Effector memory CD8-positive, alpha-beta T cell (primary cell): ENCODE results near the gene INPP5A.

ENCODE experiments used
- ATAC-seq: fragments of 150-1000 bp; cut with Tn5 transposase; replicated peaks from 2 replicates; pipeline ENCODE4 v1.10.0; 2021; ENCODE audit warnings: mild to moderate bottlenecking, moderate library complexity
- DNase-seq, 3 experiments: peaks; one replicate each; pipeline ENCODE4 v3.0.0; 2021
- H3K27ac Mint-ChIP-seq, 2 donors: one replicate each; pipeline ENCODE4 v1.8.0; 2022; ENCODE audit warnings: mild to moderate bottlenecking in 2 of 2, mixed read lengths in 2 of 2, moderate library complexity in 2 of 2
- H3K27me3 Mint-ChIP-seq, 2 donors: one replicate each; pipeline ENCODE4 v1.8.0; 2022; ENCODE audit warnings: mixed read lengths in 2 of 2
- H3K36me3 Mint-ChIP-seq: one replicate; pipeline ENCODE4 v1.8.0; 2022; ENCODE audit warnings: mild to moderate bottlenecking, moderate library complexity, mixed read lengths; ENCODE audit not compliant: insufficient read depth
- H3K4me1 Mint-ChIP-seq, 2 donors: one replicate each; pipeline ENCODE4 v1.8.0; 2022; ENCODE audit warnings: low read depth in 2 of 2, mixed read lengths in 2 of 2
- H3K4me3 Mint-ChIP-seq, 2 donors: one replicate each; pipeline ENCODE4 v1.8.0; 2022; ENCODE audit warnings: mild to moderate bottlenecking in 2 of 2, mixed read lengths in 2 of 2, moderate library complexity in 2 of 2
- H3K9me3 Mint-ChIP-seq, 2 donors: one replicate each; pipeline ENCODE4 v1.8.0; 2022; ENCODE audit warnings: mixed read lengths in 2 of 2

INPP5A gene

GRCh38 chr10:132725202-132725601, 187.6 kb downstream of the INPP5A start:
- Mint-ChIP-seq H3K9me3 (no peaks in the 10 kb centered on the region), H3K4me1 (no peaks in the 10 kb centered on the region), H3K27me3 (no peaks in the 10 kb centered on the region), H3K4me3 (no peak overlapping the region), H3K27ac (no peak overlapping the region), H3K36me3 (peaks cover 3% of the 10 kb centered on the region)
- DNase-seq: no peak
- no peak for ATAC-seq

- Mint-ChIP-seq H3K27me3 (no peaks in the 10 kb centered on the region), H3K36me3 (peaks cover 3% of the 10 kb centered on the region), H3K9me3 (no peaks in the 10 kb centered on the region), H3K4me3 (no peak overlapping the region), H3K4me1 (no peaks in the 10 kb centered on the region), H3K27ac (no peak overlapping the region)
- ATAC-seq (no peak), DNase-seq (no peak)
Observed at GRCh38 chr10:132726194-132726593, 188.6 kb downstream of the INPP5A start.

- H3K36me3 Mint-ChIP-seq: peaks cover 3% of the 10 kb centered on the region
- no peak for ATAC-seq
- no peak overlapping the region for H3K27ac Mint-ChIP-seq
- H3K9me3 Mint-ChIP-seq: no peaks in the 10 kb centered on the region
- DNase-seq: no peak
- H3K27me3 Mint-ChIP-seq: no peaks in the 10 kb centered on the region
- H3K4me1 Mint-ChIP-seq: no peaks in the 10 kb centered on the region
- no peak overlapping the region for H3K4me3 Mint-ChIP-seq
Observed at GRCh38 chr10:132726951-132727350, 189.4 kb downstream of the INPP5A start.

GRCh38 chr10:132727411-132727810, 189.8 kb downstream of the INPP5A start:
- Mint-ChIP-seq H3K9me3 (no peaks in the 10 kb centered on the region), H3K4me3 (no peak overlapping the region), H3K4me1 (no peaks in the 10 kb centered on the region), H3K36me3 (peaks cover 3% of the 10 kb centered on the region), H3K27ac (no peak overlapping the region), H3K27me3 (no peaks in the 10 kb centered on the region)
- DNase-seq (no peak), ATAC-seq (no peak)

GRCh38 chr10:132728321-132728720, 190.7 kb downstream of the INPP5A start:
- no peak for ATAC-seq
- no peak overlapping the region for H3K27ac Mint-ChIP-seq

GRCh38 chr10:132728741-132729140, 191.2 kb downstream of the INPP5A start:
- Mint-ChIP-seq H3K27ac (no peak overlapping the region), H3K9me3 (no peaks in the 10 kb centered on the region), H3K27me3 (no peaks in the 10 kb centered on the region), H3K4me1 (no peaks in the 10 kb centered on the region), H3K4me3 (no peak overlapping the region), H3K36me3 (peaks cover 3% of the 10 kb centered on the region)
- ATAC-seq (no peak), DNase-seq (no peak)

More at GRCh38 chr10:132728321-132728720, 190.7 kb downstream of the INPP5A start:
- Mint-ChIP-seq H3K27me3 (no peaks in the 10 kb centered on the region), H3K9me3 (no peaks in the 10 kb centered on the region), H3K4me3 (no peak overlapping the region), H3K4me1 (no peaks in the 10 kb centered on the region), H3K36me3 (peaks cover 3% of the 10 kb centered on the region)
- no peak for DNase-seq

- Mint-ChIP-seq H3K9me3 (no peaks in the 10 kb centered on the region), H3K36me3 (peaks cover 3% of the 10 kb centered on the region), H3K27ac (no peak overlapping the region), H3K4me3 (no peak overlapping the region), H3K4me1 (no peaks in the 10 kb centered on the region), H3K27me3 (no peaks in the 10 kb centered on the region)
- DNase-seq (no peak), ATAC-seq (no peak)
Observed at GRCh38 chr10:132729810-132730572, 192.4 kb downstream of the INPP5A start.

GRCh38 chr10:132730573-132730953, 193.0 kb downstream of the INPP5A start:
- ATAC-seq: no peak
- Mint-ChIP-seq H3K27ac (no peak overlapping the region), H3K4me3 (no peak overlapping the region), H3K4me1 (no peaks in the 10 kb centered on the region), H3K36me3 (peaks cover 3% of the 10 kb centered on the region), H3K27me3 (no peaks in the 10 kb centered on the region), H3K9me3 (no peaks in the 10 kb centered on the region)
- no peak for DNase-seq

- DNase-seq: no peak
- H3K4me3 Mint-ChIP-seq: no peak overlapping the region
- no peaks in the 10 kb centered on the region for H3K27me3 Mint-ChIP-seq
- no peaks in the 10 kb centered on the region for H3K36me3 Mint-ChIP-seq
- no peaks in the 10 kb centered on the region for H3K9me3 Mint-ChIP-seq
- ATAC-seq: no peak
- H3K4me1 Mint-ChIP-seq: no peaks in the 10 kb centered on the region
- no peak overlapping the region for H3K27ac Mint-ChIP-seq
Observed at GRCh38 chr10:132732518-132732917, 194.9 kb downstream of the INPP5A start.

- H3K4me1 Mint-ChIP-seq: no peaks in the 10 kb centered on the region
- no peaks in the 10 kb centered on the region for H3K27me3 Mint-ChIP-seq
- DNase-seq: no peak
- H3K4me3 Mint-ChIP-seq: no peak overlapping the region
- no peak for ATAC-seq
- H3K9me3 Mint-ChIP-seq: no peaks in the 10 kb centered on the region
- H3K27ac Mint-ChIP-seq: no peak overlapping the region
- H3K36me3 Mint-ChIP-seq: no peaks in the 10 kb centered on the region
Observed at GRCh38 chr10:132733926-132734325, 196.3 kb downstream of the INPP5A start.

GRCh38 chr10:132735341-132735775, 197.8 kb downstream of the INPP5A start:
- Mint-ChIP-seq H3K9me3 (no peaks in the 10 kb centered on the region), H3K36me3 (no peaks in the 10 kb centered on the region), H3K4me1 (no peaks in the 10 kb centered on the region), H3K27me3 (no peaks in the 10 kb centered on the region), H3K27ac (peak overlapping the region in 1 of 2 donors; percentile 22), H3K4me3 (no peak overlapping the region)
- DNase-seq (no peak), ATAC-seq (no peak)

- no peaks in the 10 kb centered on the region for H3K9me3 Mint-ChIP-seq
- DNase-seq (no peak), ATAC-seq (no peak)
- no peaks in the 10 kb centered on the region for H3K27me3 Mint-ChIP-seq
- H3K36me3 Mint-ChIP-seq: no peaks in the 10 kb centered on the region
- H3K4me3 Mint-ChIP-seq: no peak overlapping the region
- H3K4me1 Mint-ChIP-seq: no peaks in the 10 kb centered on the region
- H3K27ac Mint-ChIP-seq: peak overlapping the region in 1 of 2 donors; percentile 22
Observed at GRCh38 chr10:132735923-132736391, 198.4 kb downstream of the INPP5A start.

GRCh38 chr10:132737390-132738048, 199.9 kb downstream of the INPP5A start:
- Mint-ChIP-seq H3K36me3 (no peaks in the 10 kb centered on the region), H3K9me3 (no peaks in the 10 kb centered on the region), H3K4me1 (no peaks in the 10 kb centered on the region), H3K27me3 (no peaks in the 10 kb centered on the region), H3K4me3 (no peak overlapping the region), H3K27ac (no peak overlapping the region)
- ATAC-seq (no peak), DNase-seq (no peak)
